HEK293T (cell line): ENCODE data around the gene GREM1.

Source experiments
- ARNT ChIP-seq: fragments of 450-650 bp; IDR thresholded peaks from 2 replicates; pipeline ENCODE4 v1.6.1; 2017; ENCODE audit warnings: mild to moderate bottlenecking
- BHLHE40 ChIP-seq: fragments of 450-650 bp; IDR thresholded peaks from 2 replicates; pipeline ENCODE4 v1.6.1; 2016; ENCODE audit warnings: mild to moderate bottlenecking, moderate library complexity, borderline replicate concordance
- FOXA1 ChIP-seq: fragments of 450-650 bp; IDR thresholded peaks from 2 replicates; pipeline ENCODE4 v1.6.1; 2016; ENCODE audit warnings: mild to moderate bottlenecking
- FOXM1 ChIP-seq: fragments of 450-650 bp; IDR thresholded peaks from 2 replicates; pipeline ENCODE4 v1.6.1; 2017; ENCODE audit warnings: mild to moderate bottlenecking, borderline replicate concordance
- NFRKB ChIP-seq: fragments of 450-650 bp; IDR thresholded peaks from 2 replicates; pipeline ENCODE4 v1.6.1; 2016; ENCODE audit warnings: mild to moderate bottlenecking, moderate library complexity
- PKNOX1 ChIP-seq: fragments of 450-650 bp; IDR thresholded peaks from 2 replicates; pipeline ENCODE4 v1.6.1; 2016
- SP1 ChIP-seq: fragments of 450-650 bp; IDR thresholded peaks from 2 replicates; pipeline ENCODE4 v1.6.1; 2017
- SUZ12 ChIP-seq: fragments of 450-650 bp; IDR thresholded peaks from 2 replicates; pipeline ENCODE4 v1.6.1; 2016; ENCODE audit warnings: mild to moderate bottlenecking

GRCh38 chr15:32688151-32688639 lies 29.6 kb upstream of the GREM1 start:
- TF ChIP-seq FOXA1: no peak
- TF ChIP-seq ARNT: no peak
- no peak for TF ChIP-seq PKNOX1
- no peak for TF ChIP-seq BHLHE40
- no peak for TF ChIP-seq FOXM1
- TF ChIP-seq SP1: no peak
- TF ChIP-seq SUZ12: no peak
- no peak for TF ChIP-seq NFRKB
